Epithelial cell of proximal tubule (primary cell): ENCODE measurements around the gene TTC28. TPM values are rescaled to one million over a fixed set of nuclear protein-coding genes. Genes with fewer than 3 reads are reported as not detected.
A peak's percentile ranks its signal among the peaks of the same experiment; 100 is the strongest.

ENCODE experiments used
- DNase-seq: peaks from one replicate; pipeline ENCODE4 v3.0.0-alpha.2; 2011; ENCODE audit warnings: low read depth
- H3K4me3 ChIP-seq: 2 replicates; pipeline ENCODE4 v1.5.1; 2011; ENCODE audit warnings: low read depth, mild to moderate bottlenecking, low read length
- CTCF ChIP-seq: conservative IDR thresholded peaks from 2 replicates; pipeline ENCODE4 v1.5.1; 2012; ENCODE audit warnings: low read depth, mild to moderate bottlenecking, low read length
- total RNA-seq: library from RNA; depleted of rRNA; stranded (reverse); fragments of >200 nt; gene quantifications from 2 replicates; pipeline ENCODE4 v1.2.3, GENCODE V29; 2015

The TTC28 gene
- total RNA-seq, 1 donor from 2014 or later, result 3.7 TPM

- no peak overlapping the region for H3K4me3 ChIP-seq
- no peak for TF ChIP-seq CTCF
- no peak for DNase-seq
Observed at GRCh38 chr22:28147401-28147800, 532.2 kb downstream of the TTC28 start.

GRCh38 chr22:28146401-28147314, 533.0 kb downstream of the TTC28 start:
- no peak for DNase-seq
- TF ChIP-seq CTCF, result no peak

GRCh38 chr22:28143961-28144745, 535.5 kb downstream of the TTC28 start:
- TF ChIP-seq CTCF, result no peak
- H3K4me3 ChIP-seq, result no peak overlapping the region
- DNase-seq, result no peak

More at GRCh38 chr22:28146401-28147314, 533.0 kb downstream of the TTC28 start:
- H3K4me3 ChIP-seq, result no peak overlapping the region

GRCh38 chr22:28143241-28143865, 536.3 kb downstream of the TTC28 start:
- no peak for TF ChIP-seq CTCF
- no peak for DNase-seq
- no peak overlapping the region for H3K4me3 ChIP-seq

GRCh38 chr22:28142361-28142961, 537.2 kb downstream of the TTC28 start:
- H3K4me3 ChIP-seq, result no peak overlapping the region
- peak; percentile 59 for DNase-seq
- TF ChIP-seq CTCF, result no peak

GRCh38 chr22:28141614-28142013, 538.0 kb downstream of the TTC28 start:
- TF ChIP-seq CTCF, result no peak
- peak; percentile 26 for DNase-seq
- no peak overlapping the region for H3K4me3 ChIP-seq
